Left cardiac atrium (tissue), 4 donors: ENCODE measurements around the gene RTN4RL2. TPM values are rescaled to one million over a fixed set of nuclear protein-coding genes. Genes with fewer than 3 reads are reported as not detected.

Experiments
- ATAC-seq, 2 donors: fragments of 200-7000 bp; cut with Tn5 transposase; one replicate each; pipeline ENCODE4 v1.9.1; 2020; ENCODE audit warnings: mild to moderate bottlenecking in 2 of 2, moderate library complexity in 2 of 2
- DNase-seq: peaks from one replicate; pipeline ENCODE4 v3.0.0-alpha.2; 2020
- intact Hi-C, 2 donors: fragments of 100-400 bp; cut with DNase I; formaldehyde crosslinking; loops; one replicate each; pipeline versions ENCODE4 v1.14.1 to v1.15.1; 2022 to 2023
- total RNA-seq, 2 donors: library from RNA; stranded (reverse); fragmentation: NEBNext Ultra II Directional; extraction: Animal tissue kit (Norgen Biotek cat#: 25700); gene quantifications; one replicate each; pipeline ENCODE4 v1.2.1, GENCODE V29; 2021
- donor health status: DM: no; HTN: yes; CAD: no.
- donor health status: DM: no; HTN: yes; CAD: no; lungs with severe emphysema.
- donor health status: DM: yes; HTN: yes; CAD: no.
- donor health status: Dilated cardiomyopathy.

Gene RTN4RL2
- total RNA-seq, 2 donors from 2014 or later = 1.9 to 2.4 TPM

- intact Hi-C loops = no loop called here
- peak; percentile 81 to 87 for ATAC-seq
- peak; percentile 55 for DNase-seq
Measured at GRCh38 chr11:57476047-57476756, 15.9 kb downstream of the RTN4RL2 start.

DNA sequence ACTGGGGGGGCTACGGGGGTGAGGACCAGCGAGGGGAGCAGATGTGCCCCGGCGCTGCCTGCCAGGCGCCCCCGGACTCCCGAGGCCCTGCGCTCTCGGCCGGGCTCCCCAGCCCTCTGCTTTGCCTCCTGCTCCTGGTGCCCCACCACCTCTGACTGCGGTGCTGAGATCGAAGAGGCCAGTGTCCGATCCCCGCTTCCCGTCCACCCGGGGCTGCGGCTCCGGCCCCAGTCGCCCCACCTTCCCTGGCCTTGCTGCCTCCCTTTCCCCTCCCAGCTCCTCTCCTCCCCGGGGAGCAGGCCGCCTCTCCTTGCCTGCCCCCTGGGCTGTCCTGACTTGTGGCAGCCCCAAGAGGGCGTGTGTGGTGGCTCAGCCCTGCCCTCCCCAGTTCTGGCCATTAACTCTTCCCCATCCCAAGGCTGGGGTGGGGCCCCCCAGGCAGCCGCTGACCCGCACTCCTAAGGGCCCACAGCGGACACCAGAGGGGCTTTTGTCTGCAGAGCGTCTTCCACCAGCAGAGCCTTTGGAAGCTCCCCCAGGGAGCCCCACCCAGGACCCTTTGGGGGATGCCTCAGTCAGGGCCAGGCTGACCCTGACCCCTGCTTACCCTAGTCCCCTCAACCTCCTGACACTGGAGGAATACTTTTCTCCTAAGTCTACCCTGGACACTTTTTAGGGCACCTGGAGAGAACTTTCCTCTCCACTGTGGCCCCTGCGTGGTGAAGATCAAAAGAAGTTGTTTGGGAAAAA, 16.6 kb downstream of the RTN4RL2 start:
- ATAC-seq (peak; percentile 78 to 80), DNase-seq (no peak)
- intact Hi-C loops = no loop called here

GRCh38 chr11:57477507-57478189, 17.3 kb downstream of the RTN4RL2 start:
- no peak for DNase-seq
- intact Hi-C loops = no loop called here
- ATAC-seq = no peak

- intact Hi-C loops = no loop called here
- DNase-seq = no peak
Measured at GRCh38 chr11:57479021-57479663, 18.8 kb downstream of the RTN4RL2 start.

DNA sequence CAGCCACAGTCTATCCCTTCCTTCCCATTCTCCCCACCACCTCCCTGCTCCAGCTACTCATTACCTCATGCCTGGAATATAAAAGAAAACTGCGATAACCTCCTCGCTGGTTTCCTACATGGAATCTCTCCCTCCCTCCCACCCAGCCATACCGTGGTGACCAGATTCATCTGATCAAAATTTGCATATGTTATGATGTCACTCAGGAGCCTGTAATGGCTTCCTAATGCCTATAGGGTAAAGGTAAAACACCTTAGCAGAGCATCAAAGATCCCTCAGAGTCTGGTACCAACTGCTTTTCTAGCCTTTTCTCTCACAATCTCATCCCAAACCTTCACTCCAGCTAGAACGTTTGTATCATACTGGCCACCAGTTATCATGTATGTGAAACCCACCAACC, 19.6 kb downstream of the RTN4RL2 start:
- no peak for DNase-seq
- no peak for ATAC-seq
- intact Hi-C loops = loop anchor here in 1 of 2 donors (2.0 to 5.0 kb wide), 2 partner anchors 19 to 133 kb away; partner anchors contain the start of gene RTN4RL2

More at GRCh38 chr11:57479021-57479663, 18.8 kb downstream of the RTN4RL2 start:
- ATAC-seq = no peak

GRCh38 chr11:57480409-57481137, 20.2 kb downstream of the RTN4RL2 start:
- intact Hi-C loops = loop anchor here in 1 of 2 donors (2.0 to 5.0 kb wide), 2 partner anchors 20 to 133 kb away; partner anchors contain the start of gene RTN4RL2
- ATAC-seq = peak in 1 of 2 donors; percentile 40
- DNase-seq = peak; percentile 61

- intact Hi-C loops = loop anchor here in 1 of 2 donors (2.0 to 5.0 kb wide), 2 partner anchors 21 to 134 kb away; partner anchors contain the start of gene RTN4RL2
- DNase-seq = no peak
- no peak for ATAC-seq
Measured at GRCh38 chr11:57481315-57481714, 21.0 kb downstream of the RTN4RL2 start.

DNA sequence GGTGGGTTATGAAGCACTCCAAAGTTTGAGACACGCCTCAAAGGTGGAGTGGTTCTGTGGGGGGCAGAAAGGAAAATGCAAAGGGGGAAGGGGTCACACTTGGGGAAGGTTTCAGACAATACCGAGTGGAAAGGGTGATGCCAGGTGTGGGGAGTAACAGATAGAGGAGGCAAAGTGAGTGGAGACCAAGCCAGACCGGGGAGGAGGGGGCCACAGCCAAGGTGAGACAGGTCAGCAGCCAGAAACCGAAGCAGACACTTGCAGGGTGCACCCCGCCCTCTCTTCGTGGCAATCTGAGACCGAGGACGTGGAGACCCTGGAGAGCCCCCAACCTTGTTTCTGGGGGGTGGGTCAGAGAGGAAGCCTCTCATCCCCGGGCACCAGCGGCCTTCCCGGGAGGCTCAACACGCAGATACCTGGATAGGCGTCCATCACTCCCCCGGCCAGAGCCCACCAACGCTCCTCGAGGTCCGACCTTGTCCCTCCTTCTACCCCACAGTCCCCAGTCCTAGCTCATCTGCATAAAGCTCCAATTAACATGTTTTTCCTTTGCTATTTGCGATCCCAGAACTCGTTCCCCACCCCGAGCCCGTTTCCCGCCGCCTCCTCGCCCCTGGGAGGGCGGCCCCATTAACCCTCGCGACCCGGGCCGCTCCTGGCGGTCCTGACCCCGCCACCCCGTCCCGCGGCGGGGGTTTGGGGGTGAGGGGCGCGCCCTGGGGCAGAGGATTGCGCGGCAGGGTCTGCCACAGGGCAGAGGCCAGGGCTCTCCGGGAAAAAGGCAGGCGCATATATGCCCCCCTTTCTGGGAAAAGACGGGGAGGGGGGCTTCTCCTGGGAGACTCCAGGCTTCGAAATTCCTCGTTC, 21.8 kb downstream of the RTN4RL2 start:
- ATAC-seq = no peak

DNA sequence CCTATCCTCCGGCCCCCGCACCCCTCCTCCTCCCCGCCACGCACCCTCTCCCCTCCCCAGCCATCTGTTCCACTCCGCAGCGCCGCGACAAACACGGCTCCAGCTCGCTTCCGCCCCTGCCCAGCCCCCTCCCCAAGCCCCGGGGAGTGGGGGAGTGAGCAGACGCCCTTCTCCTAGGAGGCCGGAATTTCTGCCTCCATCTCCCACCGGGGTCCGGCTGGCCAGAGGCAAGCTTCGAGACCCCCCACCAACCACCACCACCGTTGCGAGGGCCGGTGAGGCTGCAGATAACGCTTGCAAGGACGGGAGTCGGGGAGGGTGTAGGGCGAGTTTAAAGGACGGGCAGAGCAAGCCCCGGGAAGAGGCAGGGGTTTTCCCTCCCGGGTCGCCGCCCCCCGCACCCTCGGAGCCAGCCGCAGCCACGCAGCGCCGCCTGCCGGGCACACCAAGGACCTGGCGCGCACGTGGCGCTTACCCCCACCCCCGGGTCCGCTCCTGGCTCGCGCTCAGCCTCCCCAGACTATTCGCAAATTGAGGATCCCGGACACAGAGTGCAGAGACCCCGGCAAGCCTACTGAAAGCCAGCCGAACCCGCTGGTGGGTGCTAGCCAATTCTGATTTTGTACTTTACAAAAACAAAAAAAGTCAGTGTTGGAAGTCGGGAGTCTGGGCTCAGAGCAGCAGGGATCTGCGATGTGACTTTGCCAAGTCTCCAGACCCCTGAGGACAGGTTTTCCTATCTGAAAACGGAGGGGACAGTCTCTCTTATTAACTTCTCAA, 22.6 kb downstream of the RTN4RL2 start:
- ATAC-seq (peak; percentile 72 to 74), DNase-seq (no peak)
- intact Hi-C loops = loop anchor here in 1 of 2 donors (5.0 kb wide), 1 partner anchor 136 kb away; no protein-coding TSS in a partner anchor

More for the DNA sequence above, 21.8 kb downstream of the RTN4RL2 start:
- no peak for DNase-seq
- intact Hi-C loops = loop anchor here in 1 of 2 donors (2.0 to 5.0 kb wide), 2 partner anchors 21 to 135 kb away; partner anchors contain the start of gene RTN4RL2

GRCh38 chr11:57483562-57483918, 23.2 kb downstream of the RTN4RL2 start:
- ATAC-seq (no peak), DNase-seq (no peak)
- intact Hi-C loops = loop anchor here in 1 of 2 donors (5.0 kb wide), 1 partner anchor 136 kb away; no protein-coding TSS in a partner anchor

GRCh38 chr11:57484141-57484710, 23.9 kb downstream of the RTN4RL2 start:
- intact Hi-C loops = loop anchor here in 1 of 2 donors (5.0 kb wide), 1 partner anchor 137 kb away; no protein-coding TSS in a partner anchor
- ATAC-seq = no peak

DNA sequence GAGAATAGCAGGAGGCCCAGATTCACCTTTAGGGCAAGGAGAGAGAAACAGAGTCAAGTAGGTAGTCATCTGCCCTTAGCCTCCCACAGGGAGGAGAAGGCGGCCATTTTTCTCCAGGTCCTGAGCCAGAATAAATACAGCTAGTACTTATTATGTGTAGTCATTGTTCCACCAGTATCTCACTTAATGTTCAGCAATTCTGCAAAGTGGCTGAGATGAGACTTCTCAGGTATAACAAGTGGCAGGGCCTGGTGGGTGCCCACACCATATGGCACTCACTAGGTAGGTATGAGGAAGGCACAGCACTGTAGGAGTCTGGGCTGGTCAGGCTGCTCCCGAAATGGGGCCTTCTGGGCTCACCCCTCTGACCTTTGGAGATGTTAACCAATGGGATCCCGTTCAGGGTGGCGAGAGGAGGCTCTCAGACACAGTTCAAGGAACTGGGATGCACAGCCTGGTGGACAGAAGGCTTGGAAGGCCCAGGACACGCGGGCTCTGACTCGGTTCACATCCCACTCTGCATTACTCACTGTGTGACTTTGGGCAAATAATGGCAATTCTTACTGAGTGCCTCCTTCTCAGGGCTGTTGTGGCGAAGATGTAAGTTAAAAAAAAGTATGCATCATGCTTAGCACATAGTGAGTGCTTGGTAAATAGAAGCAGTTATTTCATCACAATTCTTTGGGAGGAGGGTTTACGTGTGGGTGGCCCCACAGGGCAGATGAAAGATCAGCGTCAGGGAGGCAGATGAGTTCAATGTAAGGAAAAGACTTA, 25.1 kb downstream of the RTN4RL2 start:
- intact Hi-C loops = no loop called here

More at GRCh38 chr11:57484141-57484710, 23.9 kb downstream of the RTN4RL2 start:
- no peak for DNase-seq

GRCh38 chr11:57487021-57487778, 26.9 kb downstream of the RTN4RL2 start:
- DNase-seq (no peak), ATAC-seq (no peak)
- intact Hi-C loops = no loop called here

More for the DNA sequence above, 25.1 kb downstream of the RTN4RL2 start:
- DNase-seq (no peak), ATAC-seq (no peak)

DNA sequence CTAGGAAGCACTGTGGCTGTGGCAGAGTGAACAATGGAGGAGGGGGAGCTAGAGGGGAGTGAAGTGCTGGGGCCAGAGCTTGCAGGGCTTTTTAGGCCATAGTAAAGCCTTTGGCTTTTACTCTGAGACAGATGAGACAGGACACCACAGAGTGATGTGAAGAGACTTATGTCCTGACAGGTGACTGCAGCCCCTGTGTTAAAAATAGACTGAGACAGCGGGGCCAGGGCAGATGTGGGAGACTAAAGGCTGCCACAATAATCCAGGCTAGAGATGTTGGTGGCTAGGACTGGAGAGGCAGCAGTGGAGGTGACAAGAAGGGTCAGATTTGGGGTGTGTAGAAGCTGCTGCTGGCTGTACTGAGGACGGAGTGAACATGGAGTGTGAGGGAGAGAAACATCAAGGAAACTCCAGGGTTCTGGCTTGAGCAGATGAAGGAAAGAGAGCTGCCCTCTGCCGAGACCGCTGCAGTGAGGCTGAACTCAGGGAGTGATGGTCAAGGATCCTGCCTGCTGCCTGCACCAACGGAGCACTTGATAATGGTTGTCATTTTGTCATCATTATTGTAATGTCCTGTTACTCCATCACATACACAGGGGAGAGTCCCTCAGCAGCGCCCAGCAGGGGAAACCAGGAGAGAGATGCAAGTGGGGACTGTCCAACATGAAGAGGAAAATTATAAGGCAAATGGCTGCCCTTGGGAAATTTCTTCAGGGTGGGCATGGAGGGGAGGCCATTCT, 27.8 kb downstream of the RTN4RL2 start:
- intact Hi-C loops = no loop called here
- DNase-seq (no peak), ATAC-seq (no peak)
